Thyroid gland (tissue), 4 donors: ENCODE results near the gene BANP.

Source experiments
- POLR2A ChIP-seq, 2 donors: fragments of 450-650 bp; IDR thresholded peaks; one replicate each; pipeline ENCODE4 v1.6.1; 2017; ENCODE audit warnings: antibody characterized with exemption in 2 of 2, mild to moderate bottlenecking in 2 of 2, moderate library complexity in 1 of 2
- TF ChIP-seq, protein P1 (sequence below), 6 experiments: fragments of 200-600 bp in 3 of 6; fragments of 450-650 bp in 3 of 6; sonication (generic) in 3 of 6; IDR thresholded peaks; one replicate each; pipeline ENCODE4 v1.5.1; 2016 to 2019; ENCODE audit warnings: antibody characterized with exemption in 6 of 6, mild to moderate bottlenecking in 2 of 6, inconsistent platforms in 1 of 6, moderate library complexity in 1 of 6

DNA sequence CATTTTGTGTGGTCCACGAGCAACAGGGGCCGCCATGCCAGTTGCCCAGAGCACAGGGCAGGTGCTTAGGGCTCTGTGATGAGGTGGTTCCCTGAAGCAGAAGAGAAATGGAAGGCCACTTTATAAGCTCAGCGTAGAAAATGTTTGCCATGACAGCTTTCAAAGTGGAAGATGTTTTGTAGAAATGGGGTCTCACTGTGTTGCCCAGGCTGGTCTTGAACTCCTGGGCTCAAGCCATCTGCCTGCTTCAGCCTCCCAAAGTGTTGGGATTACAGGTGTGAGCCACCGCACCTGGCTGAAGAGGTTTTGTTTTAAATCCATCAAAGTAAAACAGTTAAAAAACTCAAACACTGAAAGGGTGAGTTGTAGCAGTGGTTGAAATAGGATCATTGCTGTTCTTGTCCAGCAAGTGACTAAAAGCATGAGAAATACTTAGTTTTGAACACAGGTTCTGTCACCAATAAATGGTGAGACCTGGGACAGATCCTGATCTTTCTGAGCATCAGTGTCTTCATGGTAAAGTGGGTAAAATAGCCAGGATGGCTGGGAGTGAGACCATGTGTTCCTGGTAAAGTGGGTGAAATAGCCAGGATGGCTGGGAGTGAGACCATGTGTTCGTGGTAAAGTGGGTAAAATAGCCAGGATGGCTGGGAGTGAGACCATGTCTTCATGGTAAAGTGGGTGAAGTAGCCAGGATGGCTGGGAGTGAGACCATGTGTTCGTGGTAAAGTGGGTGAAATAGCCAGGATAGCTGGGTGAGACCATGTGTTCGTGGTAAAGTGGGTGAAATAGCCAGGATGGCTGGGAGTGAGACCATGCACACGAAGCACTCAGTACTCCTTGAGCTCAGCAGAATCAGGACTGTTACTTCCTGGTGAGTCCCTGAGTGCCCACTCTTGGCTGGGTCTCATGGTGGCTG is 46.0 kb downstream of the BANP start:
- TF ChIP-seq, protein P1, sequence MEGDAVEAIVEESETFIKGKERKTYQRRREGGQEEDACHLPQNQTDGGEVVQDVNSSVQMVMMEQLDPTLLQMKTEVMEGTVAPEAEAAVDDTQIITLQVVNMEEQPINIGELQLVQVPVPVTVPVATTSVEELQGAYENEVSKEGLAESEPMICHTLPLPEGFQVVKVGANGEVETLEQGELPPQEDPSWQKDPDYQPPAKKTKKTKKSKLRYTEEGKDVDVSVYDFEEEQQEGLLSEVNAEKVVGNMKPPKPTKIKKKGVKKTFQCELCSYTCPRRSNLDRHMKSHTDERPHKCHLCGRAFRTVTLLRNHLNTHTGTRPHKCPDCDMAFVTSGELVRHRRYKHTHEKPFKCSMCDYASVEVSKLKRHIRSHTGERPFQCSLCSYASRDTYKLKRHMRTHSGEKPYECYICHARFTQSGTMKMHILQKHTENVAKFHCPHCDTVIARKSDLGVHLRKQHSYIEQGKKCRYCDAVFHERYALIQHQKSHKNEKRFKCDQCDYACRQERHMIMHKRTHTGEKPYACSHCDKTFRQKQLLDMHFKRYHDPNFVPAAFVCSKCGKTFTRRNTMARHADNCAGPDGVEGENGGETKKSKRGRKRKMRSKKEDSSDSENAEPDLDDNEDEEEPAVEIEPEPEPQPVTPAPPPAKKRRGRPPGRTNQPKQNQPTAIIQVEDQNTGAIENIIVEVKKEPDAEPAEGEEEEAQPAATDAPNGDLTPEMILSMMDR (IDR thresholded peaks at IDR 0.05): no peak
- no peak for TF ChIP-seq POLR2A (IDR thresholded peaks at IDR 0.05)
